Fibroblast of lung (primary cell): ENCODE measurements around the gene PLXNB1. TPM values are rescaled to one million over a fixed set of nuclear protein-coding genes. Genes with fewer than 3 reads are reported as not detected.
"Not testable (repeated sequence)": the region's sequence is repeated elsewhere in the genome, so short reads cannot be mapped to it uniquely, and the experiment has no call there.

Source experiments
- DNase-seq, 2 donors: peaks; one replicate each; pipeline versions ENCODE4 v3.0.0 to v3.0.0-alpha.2; 2010; ENCODE audit warnings: low read depth in 2 of 2
- H2AFZ ChIP-seq: 2 replicates; pipeline ENCODE4 v1.5.1; 2012; ENCODE audit warnings: low read length, control low read depth, inconsistent platforms
- H3K27ac ChIP-seq: 2 replicates; pipeline ENCODE4 v1.5.1; 2011; ENCODE audit warnings: low read length, control low read depth; ENCODE audit not compliant: insufficient read depth
- H3K27me3 ChIP-seq: 2 replicates; pipeline ENCODE4 v1.5.1; 2011; ENCODE audit warnings: mild to moderate bottlenecking, low read length; ENCODE audit not compliant: control insufficient read depth, insufficient read depth
- H3K36me3 ChIP-seq: 2 replicates; pipeline ENCODE4 v1.5.1; 2011; ENCODE audit warnings: low read length; ENCODE audit not compliant: control insufficient read depth, insufficient read depth
- H3K4me1 ChIP-seq: 2 replicates; pipeline ENCODE4 v1.5.1; 2011; ENCODE audit warnings: low read length; ENCODE audit not compliant: control insufficient read depth, insufficient read depth; ENCODE audit errors: extremely low read depth
- H3K4me2 ChIP-seq: 2 replicates; pipeline ENCODE4 v1.5.1; 2011; ENCODE audit warnings: low read length, control low read depth; ENCODE audit not compliant: insufficient read depth; ENCODE audit errors: extremely low read depth
- H3K4me3 ChIP-seq, 4 experiments: fragments of 200-600 bp in 1 of 4; sonication (generic) in 1 of 4; replicated peaks in 1 of 4; 2 replicates each; pipeline ENCODE4 v1.5.1; 2011 to 2016; ENCODE audit warnings: low read length in 4 of 4, low read depth in 3 of 4, mild to moderate bottlenecking in 3 of 4, control low read depth in 2 of 4, inconsistent platforms in 1 of 4, mixed read lengths in 1 of 4; ENCODE audit not compliant: insufficient read depth in 1 of 4; ENCODE audit errors: control extremely low read depth in 1 of 4
- H3K79me2 ChIP-seq: 2 replicates; pipeline ENCODE4 v1.5.1; 2012; ENCODE audit warnings: mild to moderate bottlenecking, low read length, inconsistent platforms; ENCODE audit not compliant: control insufficient read depth, insufficient read depth
- H3K9ac ChIP-seq: 2 replicates; pipeline ENCODE4 v1.5.1; 2011; ENCODE audit warnings: mild to moderate bottlenecking, low read length, control low read depth; ENCODE audit not compliant: insufficient read depth
- H3K9me3 ChIP-seq: 2 replicates; pipeline ENCODE4 v1.5.1; 2012; ENCODE audit warnings: low read depth, low read length; ENCODE audit not compliant: control insufficient read depth, insufficient read depth
- H4K20me1 ChIP-seq: 2 replicates; pipeline ENCODE4 v1.5.1; 2011; ENCODE audit warnings: low read length; ENCODE audit not compliant: control insufficient read depth, insufficient read depth; ENCODE audit errors: extremely low read depth
- EZH2 ChIP-seq: IDR thresholded peaks from 2 replicates; pipeline ENCODE4 v1.5.1; 2012; ENCODE audit warnings: low read length, control low read depth, mild to moderate bottlenecking; ENCODE audit errors: missing control alignments
- polyA plus RNA-seq, 2 donors: library from polyadenylated mRNA; depleted of rRNA in 1 of 2; stranded (reverse) in 1 of 2; unstranded in 1 of 2; fragments of >200 nt; gene quantifications; 2 replicates each; pipeline ENCODE4 v1.2.1, GENCODE V29; 2011 to 2012; ENCODE audit warnings: missing spikeins in 1 of 2
- total RNA-seq: library from RNA; depleted of rRNA; stranded (reverse); fragments of >200 nt; gene quantifications from 2 replicates; pipeline ENCODE4 v1.2.1, GENCODE V29; 2014
- TF ChIP-seq, protein P1 (sequence below), 2 donors: IDR thresholded peaks in 1 of 2; conservative IDR thresholded peaks in 1 of 2; 1 replicate in 1 of 2; 2 replicates in 1 of 2; pipeline ENCODE4 v1.5.1; 2011 to 2012; ENCODE audit warnings: low read length in 2 of 2, control low read depth in 1 of 2, inconsistent platforms in 1 of 2, low read depth in 1 of 2, mild to moderate bottlenecking in 1 of 2

Gene PLXNB1
- total and polyA plus RNA-seq, 2 donors (not counting 1 experiment from before 2014, with no cell fraction given): 12.8 to 44.6 TPM

GRCh38 chr3:48403533-48404439 is 26.1 kb downstream of the PLXNB1 start:
- no peaks in the 10 kb centered on the region for H3K27me3 ChIP-seq
- H3K9me3 ChIP-seq: no peaks in the 10 kb centered on the region
- H3K4me2 ChIP-seq: no peak overlapping the region
- no peaks in the 10 kb centered on the region for H3K79me2 ChIP-seq
- H3K36me3 ChIP-seq: peaks cover 3% of the 10 kb centered on the region
- H2AFZ ChIP-seq: no peak overlapping the region
- no peak overlapping the region for H3K4me3 ChIP-seq
- H3K4me1 ChIP-seq: peaks cover 6% of the 10 kb centered on the region
- no peak for DNase-seq
- TF ChIP-seq EZH2: no peak
- TF ChIP-seq, protein P1, sequence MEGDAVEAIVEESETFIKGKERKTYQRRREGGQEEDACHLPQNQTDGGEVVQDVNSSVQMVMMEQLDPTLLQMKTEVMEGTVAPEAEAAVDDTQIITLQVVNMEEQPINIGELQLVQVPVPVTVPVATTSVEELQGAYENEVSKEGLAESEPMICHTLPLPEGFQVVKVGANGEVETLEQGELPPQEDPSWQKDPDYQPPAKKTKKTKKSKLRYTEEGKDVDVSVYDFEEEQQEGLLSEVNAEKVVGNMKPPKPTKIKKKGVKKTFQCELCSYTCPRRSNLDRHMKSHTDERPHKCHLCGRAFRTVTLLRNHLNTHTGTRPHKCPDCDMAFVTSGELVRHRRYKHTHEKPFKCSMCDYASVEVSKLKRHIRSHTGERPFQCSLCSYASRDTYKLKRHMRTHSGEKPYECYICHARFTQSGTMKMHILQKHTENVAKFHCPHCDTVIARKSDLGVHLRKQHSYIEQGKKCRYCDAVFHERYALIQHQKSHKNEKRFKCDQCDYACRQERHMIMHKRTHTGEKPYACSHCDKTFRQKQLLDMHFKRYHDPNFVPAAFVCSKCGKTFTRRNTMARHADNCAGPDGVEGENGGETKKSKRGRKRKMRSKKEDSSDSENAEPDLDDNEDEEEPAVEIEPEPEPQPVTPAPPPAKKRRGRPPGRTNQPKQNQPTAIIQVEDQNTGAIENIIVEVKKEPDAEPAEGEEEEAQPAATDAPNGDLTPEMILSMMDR (conservative IDR thresholded peaks at IDR 0.05 in 1 of 2, IDR thresholded peaks at IDR 0.05 in 1 of 2; ENCODE audit: low read depth in 1 of 2, low read length in 2 of 2): no peak
- no peak overlapping the region for H3K27ac ChIP-seq
- no peaks in the 10 kb centered on the region for H4K20me1 ChIP-seq
- H3K9ac ChIP-seq: no peak overlapping the region

- Histone ChIP-seq H3K36me3 (peaks cover 3% of the 10 kb centered on the region), H3K4me3 (no peak overlapping the region), H3K4me1 (peaks cover 6% of the 10 kb centered on the region), H3K27me3 (peaks cover 1% of the 10 kb centered on the region), H3K9ac (no peak overlapping the region), H3K79me2 (no peaks in the 10 kb centered on the region), H2AFZ (no peak overlapping the region), H3K27ac (no peak overlapping the region), H3K9me3 (no peaks in the 10 kb centered on the region), H3K4me2 (no peak overlapping the region), H4K20me1 (no peaks in the 10 kb centered on the region)
- no peak for DNase-seq
- TF ChIP-seq, protein P1 (conservative IDR thresholded peaks at IDR 0.05 in 1 of 2, IDR thresholded peaks at IDR 0.05 in 1 of 2; ENCODE audit: low read depth in 1 of 2, low read length in 2 of 2): no peak
- TF ChIP-seq EZH2: no peak
Observed at GRCh38 chr3:48402907-48403306, 27.0 kb downstream of the PLXNB1 start.

DNA sequence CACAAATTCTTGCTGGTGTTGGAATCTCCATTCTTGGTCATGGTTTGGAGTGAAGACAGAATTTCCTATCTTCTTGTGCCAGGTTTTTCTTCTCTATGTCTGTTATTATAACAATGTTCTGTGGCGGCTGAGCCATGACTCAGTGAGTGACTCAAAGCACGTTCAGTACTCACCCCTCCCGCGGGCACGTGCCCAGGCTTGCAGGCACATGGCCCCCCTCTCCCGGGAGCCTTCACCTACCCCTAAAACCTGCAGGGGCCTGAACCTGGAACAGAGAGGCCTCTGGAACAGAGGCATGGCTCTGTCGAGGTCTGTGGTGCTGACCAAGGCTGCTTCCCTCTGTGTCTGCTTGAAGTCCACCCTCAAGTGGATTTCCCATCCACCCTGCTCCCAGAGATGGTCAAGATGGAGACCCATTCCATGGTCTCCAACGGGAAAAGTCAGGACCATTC is 27.6 kb downstream of the PLXNB1 start:
- H3K9ac ChIP-seq: no peak overlapping the region
- peaks cover 6% of the 10 kb centered on the region for H3K4me1 ChIP-seq
- no peaks in the 10 kb centered on the region for H4K20me1 ChIP-seq
- H3K9me3 ChIP-seq: no peaks in the 10 kb centered on the region
- H3K79me2 ChIP-seq: no peaks in the 10 kb centered on the region
- H3K36me3 ChIP-seq: peaks cover 3% of the 10 kb centered on the region
- no peak for TF ChIP-seq EZH2
- TF ChIP-seq, protein P1 (conservative IDR thresholded peaks at IDR 0.05 in 1 of 2, IDR thresholded peaks at IDR 0.05 in 1 of 2; ENCODE audit: low read depth in 1 of 2, low read length in 2 of 2): no peak
- peak overlapping the region; percentile 48 for H3K4me2 ChIP-seq
- peak; percentile 94 for DNase-seq
- no peak overlapping the region for H3K4me3 ChIP-seq
- H2AFZ ChIP-seq: no peak overlapping the region
- no peak overlapping the region for H3K27ac ChIP-seq
- H3K27me3 ChIP-seq: peaks cover 2% of the 10 kb centered on the region

DNA sequence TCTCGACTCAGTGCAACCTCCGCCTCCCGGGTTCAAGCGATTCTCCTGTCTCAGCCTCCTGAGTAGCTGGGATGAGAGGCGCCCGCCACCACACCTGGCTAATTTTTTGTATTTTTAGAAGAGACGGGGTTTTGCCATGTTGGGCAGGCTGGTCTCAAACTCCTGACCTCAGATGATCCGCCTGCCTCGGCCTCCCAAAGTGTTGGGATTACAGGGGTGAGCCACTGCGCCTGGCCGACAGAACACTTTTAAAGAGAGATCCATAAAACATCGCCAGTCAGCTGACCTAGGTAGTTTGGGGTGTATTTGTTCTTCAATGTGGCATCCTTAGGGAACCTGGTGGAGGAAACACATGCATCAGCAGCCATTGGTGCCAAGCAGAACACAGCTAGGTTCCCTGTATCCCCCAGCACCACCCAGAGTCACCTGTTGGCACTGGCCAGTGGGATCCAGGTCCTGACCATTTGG is 28.4 kb downstream of the PLXNB1 start:
- H3K27me3 ChIP-seq, H4K20me1 ChIP-seq, H3K9ac ChIP-seq, H3K27ac ChIP-seq, H3K36me3 ChIP-seq, H3K9me3 ChIP-seq, H3K4me1 ChIP-seq, H3K79me2 ChIP-seq, DNase-seq, H3K4me3 ChIP-seq, H2AFZ ChIP-seq: not testable (repeated sequence)
- H3K4me2 ChIP-seq: peak overlapping the region; percentile 62
